Left kidney (tissue), 2 donors: ENCODE measurements around the gene CCNL1. TPM values are rescaled to one million over a fixed set of nuclear protein-coding genes. Genes with fewer than 3 reads are reported as not detected.

Experiments used
- DNase-seq: peaks from one replicate; pipeline ENCODE4 v3.0.0-alpha.2; 2013
- polyA plus RNA-seq: library from polyadenylated mRNA; unstranded; fragments of 120-200 nt; gene quantifications from one replicate; pipeline ENCODE4 v1.2.1, GENCODE V29; 2013; ENCODE audit not compliant: insufficient read length

CCNL1 gene
- polyA plus RNA-seq, 1 donor = 215 TPM

DNA sequence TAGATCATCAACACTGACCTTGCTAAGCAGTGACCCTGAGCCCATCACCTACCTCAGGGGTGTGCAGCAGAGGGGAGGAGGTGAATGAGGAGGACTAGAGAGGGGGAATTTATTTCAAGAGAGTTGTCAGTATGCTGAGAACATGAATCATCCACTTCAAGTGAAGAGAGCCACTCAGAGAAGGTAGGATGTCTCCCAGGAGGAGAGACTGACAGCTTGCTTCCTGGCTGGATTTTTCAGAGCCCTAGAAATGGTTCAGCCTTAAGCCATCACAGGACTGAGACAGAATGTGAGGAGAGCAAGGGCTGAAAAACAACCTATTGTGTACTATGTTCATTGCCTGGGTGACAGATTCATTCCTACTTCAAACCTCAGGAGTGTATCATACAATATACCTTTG is 34.8 kb downstream of the CCNL1 start:
- no peak for DNase-seq

DNA sequence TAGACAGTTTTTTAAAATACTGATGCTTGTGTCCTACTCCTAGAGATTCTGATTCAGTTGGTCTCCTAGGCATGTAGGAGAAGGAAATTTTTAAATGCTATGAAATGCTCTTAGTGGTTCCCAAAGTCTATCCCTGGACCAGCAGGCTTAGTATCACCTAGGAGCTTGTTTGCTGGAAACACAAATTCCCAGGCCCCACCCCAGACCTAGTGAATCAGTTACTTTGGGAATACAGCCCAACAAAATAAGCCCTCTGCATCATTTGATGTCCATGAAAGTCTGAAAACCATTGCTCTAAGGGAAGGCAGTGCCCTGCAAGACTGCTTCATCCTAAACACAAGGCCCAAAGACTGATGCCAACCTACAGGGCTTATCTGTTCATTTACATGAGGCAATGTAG is 36.3 kb downstream of the CCNL1 start:
- DNase-seq = no peak

GRCh38 chr3:157122832-157123427 is 37.0 kb downstream of the CCNL1 start:
- DNase-seq = no peak

DNA sequence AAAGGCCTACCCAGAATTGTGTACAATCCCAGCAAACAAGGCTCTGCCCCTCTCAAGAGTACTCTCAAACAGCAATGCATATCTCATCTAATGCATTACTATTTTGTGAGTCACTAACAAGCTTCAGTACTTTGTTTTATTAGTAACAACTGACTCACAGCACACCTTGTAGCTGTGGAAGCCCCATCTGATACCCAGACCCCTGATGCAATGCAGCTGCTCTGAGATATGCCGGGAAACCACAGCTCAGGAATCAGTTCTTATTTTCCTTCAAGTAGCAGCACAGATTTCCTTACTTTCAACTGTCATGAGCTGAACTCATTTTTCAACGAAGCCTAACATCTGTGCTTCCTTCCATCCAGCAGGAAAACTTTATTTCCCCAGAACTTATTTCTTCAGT is 37.8 kb downstream of the CCNL1 start:
- no peak for DNase-seq

GRCh38 chr3:157121522-157121921 is 38.4 kb downstream of the CCNL1 start:
- no peak for DNase-seq

GRCh38 chr3:157120071-157120892 is 39.7 kb downstream of the CCNL1 start:
- DNase-seq = no peak

- no peak for DNase-seq
Measured at GRCh38 chr3:157119369-157119951, 40.5 kb downstream of the CCNL1 start.

- no peak for DNase-seq
Measured at GRCh38 chr3:157117875-157118654, 41.9 kb downstream of the CCNL1 start.

DNA sequence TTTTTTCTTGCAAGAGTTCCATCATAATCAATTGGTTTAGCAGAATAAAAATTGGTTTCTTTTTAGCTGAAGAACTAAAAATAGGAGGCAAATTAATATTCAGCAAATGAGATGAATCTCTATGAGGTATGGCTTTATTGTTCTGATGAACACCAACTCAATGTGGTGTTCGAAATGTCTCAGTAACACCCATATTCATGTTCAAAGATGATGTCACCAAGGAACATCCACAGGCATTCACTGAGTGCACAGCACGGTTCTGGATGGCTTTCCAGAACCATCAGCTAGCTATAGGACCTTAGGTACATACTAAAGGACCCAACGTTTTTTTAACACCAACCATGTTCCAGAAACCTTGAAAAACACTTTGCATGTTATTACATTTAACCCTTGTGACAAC is 42.7 kb downstream of the CCNL1 start:
- no peak for DNase-seq

- no peak for DNase-seq
Measured at GRCh38 chr3:157116017-157116416, 43.9 kb downstream of the CCNL1 start.

DNA sequence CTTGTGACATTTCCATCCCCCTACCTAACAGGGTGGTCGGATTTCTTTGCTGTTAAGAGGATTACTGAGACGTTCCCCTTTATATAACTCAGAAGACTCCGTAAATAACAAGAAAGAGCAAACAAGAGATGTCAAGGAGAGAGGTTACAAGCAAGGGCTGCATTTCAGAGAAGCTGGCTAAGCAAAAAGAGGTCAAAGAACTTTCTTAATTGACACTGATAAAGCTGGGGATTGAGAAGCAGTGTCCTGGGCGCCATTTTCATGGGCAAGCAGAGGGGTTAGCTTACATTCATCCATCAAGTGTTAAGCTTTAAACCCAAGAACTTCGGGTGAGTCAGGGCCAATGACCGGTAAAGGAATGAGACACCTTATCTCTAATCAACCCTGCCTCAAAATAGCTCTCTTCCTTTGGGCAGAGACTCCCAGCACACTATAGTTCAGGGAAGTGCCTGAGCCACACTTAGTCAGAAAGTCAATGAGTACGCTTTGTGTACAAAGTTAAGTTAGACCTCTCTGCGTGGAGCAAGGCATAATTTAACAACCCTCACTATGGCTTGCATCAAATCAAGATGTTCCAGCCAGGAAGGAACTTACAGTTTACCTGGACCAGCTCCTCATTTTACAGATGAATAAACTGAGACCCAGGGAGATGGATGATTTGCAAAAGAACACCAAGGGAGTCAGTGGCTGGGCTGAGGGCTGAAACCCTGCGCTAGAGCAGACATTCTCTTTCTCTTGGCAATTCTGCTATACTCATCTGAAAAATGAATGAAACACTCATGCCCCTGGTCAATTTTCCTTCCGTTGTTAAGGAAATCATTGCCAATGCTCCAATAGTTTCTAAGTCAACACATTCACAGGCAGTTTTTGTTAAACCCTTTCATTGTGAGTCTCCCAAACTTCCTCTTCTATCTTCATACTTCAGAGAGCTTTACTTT is 44.6 kb downstream of the CCNL1 start:
- DNase-seq = no peak

DNA sequence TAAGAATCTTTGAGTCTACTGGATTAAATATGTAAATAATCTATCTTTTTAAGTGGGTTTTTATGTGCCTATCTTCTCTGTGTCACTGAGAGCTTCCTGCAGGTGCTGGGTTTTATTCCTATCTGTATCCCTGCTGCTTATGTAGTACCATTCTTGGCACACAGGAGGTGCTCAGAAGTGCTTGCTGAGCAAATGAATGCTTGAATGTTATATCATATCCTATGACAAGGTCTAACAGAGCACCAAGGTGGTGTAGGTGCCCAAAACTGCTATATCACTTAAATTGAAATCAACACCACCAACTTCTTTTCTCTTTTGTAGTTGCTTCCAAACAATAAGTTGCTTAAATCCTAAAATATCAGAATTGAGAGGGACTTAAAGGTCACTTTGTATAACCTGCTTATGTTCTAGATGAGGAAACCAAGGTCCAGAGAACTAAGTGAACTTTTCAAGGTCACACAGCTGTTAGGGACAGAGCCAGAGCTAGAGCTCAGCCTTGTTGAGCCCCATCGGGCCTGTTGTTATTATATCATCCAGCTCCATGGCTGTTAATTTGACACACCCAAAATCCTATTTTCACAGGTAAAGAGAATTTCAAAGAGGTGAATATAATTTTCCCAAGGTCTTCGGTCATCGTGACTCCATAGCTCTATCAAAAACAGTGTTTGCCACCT is 46.0 kb downstream of the CCNL1 start:
- no peak for DNase-seq

DNA sequence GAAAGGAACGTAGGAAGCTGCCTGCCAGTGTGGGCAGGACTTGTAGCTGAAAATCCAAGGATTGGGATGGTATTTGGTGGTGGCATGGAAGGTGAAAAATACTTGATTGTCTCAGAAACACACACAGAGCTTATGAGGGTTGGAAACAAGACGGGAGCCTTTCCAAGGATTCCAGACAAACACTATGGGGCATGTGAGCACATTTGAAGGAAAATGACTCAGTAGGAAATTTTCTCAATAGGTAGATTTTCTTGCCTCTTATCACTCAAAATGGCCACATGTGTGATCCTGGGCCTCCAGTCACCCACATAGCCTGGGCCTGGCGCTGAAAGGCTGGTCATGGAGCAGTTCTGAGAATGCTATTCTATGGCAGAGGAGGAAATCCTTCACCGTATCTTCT is 47.4 kb downstream of the CCNL1 start:
- DNase-seq = no peak

- no peak for DNase-seq
Measured at GRCh38 chr3:157111518-157111917, 48.4 kb downstream of the CCNL1 start.

DNA sequence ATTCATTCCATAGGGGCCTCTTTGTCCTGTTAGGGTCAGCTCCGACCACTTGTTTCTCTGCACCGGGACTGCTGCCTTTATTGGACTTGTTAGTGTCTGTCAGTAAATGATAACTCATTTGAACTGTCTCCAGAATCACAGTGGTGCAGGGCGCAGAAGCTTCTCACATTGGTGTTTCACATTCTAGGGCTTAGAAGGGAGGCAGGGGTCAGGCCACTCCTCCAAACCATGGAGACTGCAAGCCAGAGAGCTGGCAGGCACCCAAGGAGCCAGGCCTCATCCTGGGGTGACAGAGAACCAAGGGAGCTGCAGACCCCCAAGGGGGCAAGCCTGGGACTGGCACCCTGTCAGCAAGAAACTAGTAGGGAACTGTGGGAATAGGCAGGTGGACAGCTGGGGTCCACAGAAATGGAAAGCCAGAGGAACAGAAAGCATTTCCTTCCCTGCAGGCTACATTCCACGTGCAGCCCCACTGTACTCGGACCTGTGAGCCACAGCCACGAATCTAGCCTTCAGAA is 49.1 kb downstream of the CCNL1 start:
- DNase-seq = no peak

GRCh38 chr3:157109267-157110141 is 50.4 kb downstream of the CCNL1 start:
- DNase-seq = no peak

- DNase-seq = no peak
Measured at GRCh38 chr3:157107644-157108133, 52.3 kb downstream of the CCNL1 start.

- DNase-seq = no peak
Measured at GRCh38 chr3:157107037-157107436, 52.9 kb downstream of the CCNL1 start.

DNA sequence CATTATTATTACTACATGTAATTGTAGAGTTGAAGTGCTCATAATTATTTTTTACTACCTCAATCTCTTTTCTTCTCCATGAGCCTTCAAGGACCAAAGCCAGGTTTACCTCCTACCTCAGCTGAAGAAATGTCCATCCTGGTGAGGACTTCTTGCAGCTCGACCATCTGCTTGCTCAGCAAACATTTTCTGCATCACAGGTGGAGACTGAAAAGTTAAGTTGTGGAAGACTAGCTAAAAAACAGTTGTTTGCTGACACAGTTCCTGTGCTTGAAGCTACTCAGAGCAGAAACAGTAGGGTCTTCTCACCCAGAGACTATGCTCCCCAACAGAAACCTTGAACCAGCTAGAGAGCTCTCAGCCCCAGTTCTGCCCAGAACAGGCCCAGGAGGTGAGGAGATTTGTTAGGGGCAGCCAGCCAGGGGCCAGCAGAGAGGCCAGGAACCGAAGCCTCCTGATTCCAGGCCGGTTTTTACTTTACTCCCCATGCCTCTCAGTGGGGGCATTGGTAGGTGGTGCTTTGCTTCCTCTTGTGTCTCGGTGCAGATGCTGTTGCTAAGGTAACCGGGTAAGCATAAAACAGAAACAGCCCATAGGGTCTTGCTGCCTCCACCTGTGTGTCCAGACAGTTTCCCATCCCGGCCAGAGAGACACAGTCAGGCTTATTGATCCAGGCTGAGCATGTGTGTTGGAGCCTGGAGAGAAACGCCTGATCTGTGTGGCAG is 54.9 kb downstream of the CCNL1 start:
- no peak for DNase-seq
